ENCODE measurements around the gene AHCY.

DNA sequence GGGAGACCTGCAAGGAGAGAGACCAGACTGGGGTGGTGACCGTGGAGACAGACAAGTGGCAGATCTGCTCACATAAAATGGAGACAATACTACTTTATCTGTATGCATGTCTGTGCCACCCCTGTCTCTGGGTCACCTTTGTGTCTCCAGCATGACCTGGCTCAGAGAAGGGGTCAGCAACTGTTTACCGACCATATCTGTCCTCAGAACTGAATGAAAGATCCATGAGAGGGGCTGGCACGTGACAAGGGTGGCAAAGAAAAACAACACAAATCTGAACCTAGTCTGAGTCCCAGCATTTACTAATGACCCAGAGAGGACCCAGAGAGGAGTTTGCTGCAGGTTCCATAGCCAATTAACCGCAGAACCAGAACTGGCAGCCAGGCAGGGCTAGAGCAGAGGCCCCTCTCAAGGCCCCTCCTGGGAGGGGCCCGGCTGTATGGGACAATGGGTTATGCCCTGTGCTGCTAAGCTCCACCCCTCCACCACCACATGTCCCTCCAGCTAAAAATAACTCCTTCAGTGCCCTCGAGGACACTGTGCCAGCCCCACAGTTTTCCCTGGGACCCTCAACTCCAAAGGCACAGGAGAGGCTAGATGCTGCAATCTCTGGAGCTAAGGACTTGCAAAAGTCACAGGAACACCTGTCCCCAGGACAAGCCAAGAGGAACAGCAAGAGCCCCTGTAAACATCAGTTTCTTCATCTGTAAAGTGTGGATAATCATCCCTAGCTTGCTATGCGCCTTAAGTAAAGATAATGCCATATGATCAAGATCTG, 2.2 kb downstream of the AHCY start:
- TF ChIP-seq, protein P1, sequence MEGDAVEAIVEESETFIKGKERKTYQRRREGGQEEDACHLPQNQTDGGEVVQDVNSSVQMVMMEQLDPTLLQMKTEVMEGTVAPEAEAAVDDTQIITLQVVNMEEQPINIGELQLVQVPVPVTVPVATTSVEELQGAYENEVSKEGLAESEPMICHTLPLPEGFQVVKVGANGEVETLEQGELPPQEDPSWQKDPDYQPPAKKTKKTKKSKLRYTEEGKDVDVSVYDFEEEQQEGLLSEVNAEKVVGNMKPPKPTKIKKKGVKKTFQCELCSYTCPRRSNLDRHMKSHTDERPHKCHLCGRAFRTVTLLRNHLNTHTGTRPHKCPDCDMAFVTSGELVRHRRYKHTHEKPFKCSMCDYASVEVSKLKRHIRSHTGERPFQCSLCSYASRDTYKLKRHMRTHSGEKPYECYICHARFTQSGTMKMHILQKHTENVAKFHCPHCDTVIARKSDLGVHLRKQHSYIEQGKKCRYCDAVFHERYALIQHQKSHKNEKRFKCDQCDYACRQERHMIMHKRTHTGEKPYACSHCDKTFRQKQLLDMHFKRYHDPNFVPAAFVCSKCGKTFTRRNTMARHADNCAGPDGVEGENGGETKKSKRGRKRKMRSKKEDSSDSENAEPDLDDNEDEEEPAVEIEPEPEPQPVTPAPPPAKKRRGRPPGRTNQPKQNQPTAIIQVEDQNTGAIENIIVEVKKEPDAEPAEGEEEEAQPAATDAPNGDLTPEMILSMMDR (IDR thresholded peaks at IDR 0.05): no peak
- TF ChIP-seq POLR2A (IDR thresholded peaks at IDR 0.05): no peak

Measured in thyroid gland (tissue), 4 donors.